Smooth muscle cell (in vitro differentiated cells): ENCODE measurements around the gene KCNN3. TPM values are rescaled to one million over a fixed set of nuclear protein-coding genes. Genes with fewer than 3 reads are reported as not detected.

Experiments used
- DNase-seq: peaks from one replicate; lab custom pipeline; 2025; ENCODE audit not compliant: unreplicated experiment; lab: John Stamatoyannopoulos, UW
- H2AFZ ChIP-seq: fragments of 200-600 bp; sonication (generic); 2 replicates; pipeline ENCODE4 v1.6.0; 2016; ENCODE audit warnings: antibody characterized with exemption, low read depth, mild to moderate bottlenecking
- H3F3A ChIP-seq: fragments of 200-600 bp; sonication (generic); 2 replicates; pipeline ENCODE4 v1.6.0; 2017; ENCODE audit warnings: antibody characterized with exemption, low read depth
- H3K27ac ChIP-seq: fragments of 200-600 bp; sonication (generic); 2 replicates; pipeline ENCODE4 v1.5.1; 2016; ENCODE audit warnings: low read depth, mild to moderate bottlenecking
- H3K27me3 ChIP-seq: fragments of 200-600 bp; sonication (generic); 2 replicates; pipeline ENCODE4 v1.6.1; 2016; ENCODE audit warnings: low read depth, mild to moderate bottlenecking
- H3K36me3 ChIP-seq: fragments of 200-600 bp; sonication (generic); 2 replicates; pipeline ENCODE4 v1.5.1; 2016; ENCODE audit warnings: low read depth
- H3K4me1 ChIP-seq: fragments of 200-600 bp; sonication (generic); 2 replicates; pipeline ENCODE4 v1.5.1; 2016; ENCODE audit warnings: low read depth
- H3K4me2 ChIP-seq: fragments of 200-600 bp; sonication (generic); 2 replicates; pipeline ENCODE4 v1.6.0; 2016; ENCODE audit warnings: mild to moderate bottlenecking
- H3K4me3 ChIP-seq: fragments of 200-600 bp; sonication (generic); 2 replicates; pipeline ENCODE4 v1.5.1; 2016; ENCODE audit warnings: mild to moderate bottlenecking
- H3K79me2 ChIP-seq: fragments of 200-600 bp; sonication (generic); 2 replicates; pipeline ENCODE4 v1.6.0; 2016; ENCODE audit warnings: low read depth, mild to moderate bottlenecking
- H3K9ac ChIP-seq: fragments of 200-600 bp; sonication (generic); 2 replicates; pipeline ENCODE4 v1.6.0; 2016; ENCODE audit warnings: low read depth
- H3K9me3 ChIP-seq: fragments of 200-600 bp; sonication (generic); replicated peaks from 2 replicates; pipeline ENCODE4 v1.5.1; 2016; ENCODE audit warnings: low read depth
- H4K20me1 ChIP-seq: fragments of 200-600 bp; sonication (generic); 2 replicates; pipeline ENCODE4 v1.6.0; 2016; ENCODE audit warnings: low read depth
- CTCF ChIP-seq: fragments of 200-600 bp; sonication (generic); IDR thresholded peaks from 2 replicates; pipeline ENCODE4 v1.5.1; 2017; ENCODE audit warnings: borderline replicate concordance, mild to moderate bottlenecking, antibody characterized with exemption; ENCODE audit not compliant: insufficient read depth, poor library complexity, severe bottlenecking
- WGBS: methylation state at CpG from one replicate; pipeline ENCODE4 v1.1.7; 2016; ENCODE audit warnings: low lambda C conversion rate; 5-methylcytosine and 5-hydroxymethylcytosine counted together
- polyA plus RNA-seq: library from polyadenylated mRNA; unstranded; fragments of >200 nt; fragmentation: Nextera tagmentation; extraction: Ambion mirVana; gene quantifications from 2 replicates; pipeline ENCODE4 v1.2.1, GENCODE V29; 2016
- total RNA-seq: library from RNA; depleted of rRNA; stranded (reverse); fragments of >200 nt; gene quantifications from 2 replicates; pipeline ENCODE4 v1.2.3, GENCODE V29; 2014

KCNN3 gene
- total and polyA plus RNA-seq, 2 experiments from 2014 or later: 0.18 to 0.77 TPM

GRCh38 chr1:154867841-154868605 is 2.1 kb downstream of the KCNN3 start:
- Histone ChIP-seq H3K36me3 (no peaks in the 10 kb centered on the region), H3K4me1 (peaks cover 32% of the 10 kb centered on the region), H3K79me2 (no peaks in the 10 kb centered on the region), H3K9ac (no peak overlapping the region), H3K4me2 (no peak overlapping the region), H4K20me1 (no peaks in the 10 kb centered on the region), H3K27me3 (peaks cover 16% of the 10 kb centered on the region), H3F3A (peaks cover 6% of the 10 kb centered on the region), H2AFZ (no peak overlapping the region), H3K27ac (no peak overlapping the region), H3K4me3 (no peak overlapping the region), H3K9me3 (no peaks in the 10 kb centered on the region)
- no peak for DNase-seq
- TF ChIP-seq CTCF: no peak
- 86% methylated on average over 19 of the region's 19 CpGs for WGBS

GRCh38 chr1:154867064-154867825 is 2.8 kb downstream of the KCNN3 start:
- no peak for TF ChIP-seq CTCF
- no peak overlapping the region for H3K4me3 ChIP-seq
- H3K4me2 ChIP-seq: peak overlapping the region; percentile 70
- peak overlapping the region; percentile 74 for H3K27ac ChIP-seq
- DNase-seq: peak; percentile 32
- no peaks in the 10 kb centered on the region for H3K9me3 ChIP-seq
- WGBS: 37% methylated on average over 25 of the region's 25 CpGs
- peaks cover 6% of the 10 kb centered on the region for H3F3A ChIP-seq
- no peaks in the 10 kb centered on the region for H4K20me1 ChIP-seq
- no peak overlapping the region for H2AFZ ChIP-seq
- H3K9ac ChIP-seq: no peak overlapping the region
- no peaks in the 10 kb centered on the region for H3K36me3 ChIP-seq
- peaks cover 16% of the 10 kb centered on the region for H3K27me3 ChIP-seq
- no peaks in the 10 kb centered on the region for H3K79me2 ChIP-seq
- H3K4me1 ChIP-seq: peaks cover 35% of the 10 kb centered on the region

GRCh38 chr1:154866257-154867063 is 3.6 kb downstream of the KCNN3 start:
- DNase-seq: no peak
- peaks cover 40% of the 10 kb centered on the region for H3K4me1 ChIP-seq
- no peaks in the 10 kb centered on the region for H3K79me2 ChIP-seq
- WGBS: 58% methylated on average over 14 of the region's 14 CpGs
- H3K4me3 ChIP-seq: no peak overlapping the region
- H3K9me3 ChIP-seq: no peaks in the 10 kb centered on the region
- H3F3A ChIP-seq: peaks cover 6% of the 10 kb centered on the region
- no peaks in the 10 kb centered on the region for H4K20me1 ChIP-seq
- H2AFZ ChIP-seq: no peak overlapping the region
- H3K36me3 ChIP-seq: no peaks in the 10 kb centered on the region
- peaks cover 16% of the 10 kb centered on the region for H3K27me3 ChIP-seq
- no peak overlapping the region for H3K9ac ChIP-seq
- TF ChIP-seq CTCF: no peak
- peak overlapping the region; percentile 70 for H3K4me2 ChIP-seq
- peak overlapping the region; percentile 74 for H3K27ac ChIP-seq
